DMS53 treated with DMSO at 0.1 percent for 48 hours (cell line): ENCODE measurements around the gene SRPK3.
"Not testable (repeated sequence)": the region's sequence is repeated elsewhere in the genome, so short reads cannot be mapped to it uniquely, and the experiment has no call there.

Experiments used
- DNase-seq: peaks from one replicate; lab custom pipeline; 2025; ENCODE audit not compliant: unreplicated experiment; lab: John Stamatoyannopoulos, UW

The SRPK3 gene

GRCh38 chrX:153803211-153804099, 22.6 kb downstream of the SRPK3 start:
- no peak for DNase-seq

GRCh38 chrX:153804100-153804595, 23.3 kb downstream of the SRPK3 start:
- DNase-seq: no peak

DNA sequence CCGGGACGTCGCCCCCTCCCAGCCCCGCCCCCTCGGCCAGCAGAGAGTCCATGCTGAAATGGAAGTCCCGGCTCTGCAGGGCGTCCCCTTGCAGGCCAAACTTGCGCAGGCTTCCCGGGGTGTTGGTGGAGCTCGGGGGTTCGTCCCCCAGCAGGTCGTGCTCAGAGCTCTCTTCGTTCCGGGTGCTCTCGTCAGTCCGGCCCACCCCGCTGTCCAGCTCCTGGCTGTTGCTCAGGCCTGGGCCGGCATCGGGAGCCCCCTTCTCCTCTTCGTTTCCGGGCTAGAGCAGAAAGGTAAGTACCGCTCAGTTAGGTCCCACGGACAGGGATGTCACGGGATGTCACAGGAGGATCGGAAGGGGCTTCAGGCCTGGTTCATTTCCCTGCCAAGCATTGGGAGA, 23.8 kb downstream of the SRPK3 start:
- DNase-seq: no peak

DNA sequence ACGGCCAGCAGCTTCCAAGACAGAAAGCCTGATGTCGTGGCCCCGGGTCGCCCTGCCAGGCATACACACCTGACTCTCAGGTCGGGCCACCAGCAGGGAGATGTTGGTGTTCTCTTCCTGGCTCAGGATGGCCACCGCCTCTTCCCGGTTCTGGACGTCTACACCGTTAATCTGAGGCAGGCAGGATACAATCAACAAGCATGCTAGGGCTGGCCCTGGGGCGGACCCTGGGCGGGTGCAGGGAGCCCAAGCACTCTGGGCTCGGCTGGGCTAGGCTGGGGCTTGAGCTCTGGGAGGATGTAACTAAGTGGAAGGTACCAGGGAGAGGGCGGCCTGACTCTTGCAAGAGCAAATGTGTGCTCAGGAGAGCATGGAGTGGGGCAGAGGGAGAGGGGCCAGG, 24.6 kb downstream of the SRPK3 start:
- DNase-seq: no peak

GRCh38 chrX:153806999-153807575, 26.2 kb downstream of the SRPK3 start:
- DNase-seq: no peak

GRCh38 chrX:153807976-153808375, 27.1 kb downstream of the SRPK3 start:
- no peak for DNase-seq

DNA sequence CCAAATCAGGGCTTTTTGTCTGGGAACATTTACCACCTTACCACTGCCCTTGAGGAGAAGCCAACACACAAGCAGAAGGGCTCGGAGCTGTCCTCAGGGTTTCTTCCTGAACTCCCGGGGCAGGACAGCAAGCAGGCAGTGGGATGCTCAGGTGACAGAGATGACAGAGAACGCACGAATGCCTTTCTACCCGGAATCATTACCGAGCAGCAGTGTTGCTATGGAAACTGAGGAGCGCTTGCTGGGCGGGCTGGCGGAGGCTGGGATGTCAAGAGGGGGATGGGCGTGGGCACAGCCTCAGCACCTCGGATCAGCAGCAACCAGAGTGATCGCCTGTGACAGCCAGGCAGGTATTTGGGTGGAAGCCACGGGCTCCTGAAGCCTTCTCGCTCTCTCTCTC, 31.4 kb downstream of the SRPK3 start:
- no peak for DNase-seq

DNA sequence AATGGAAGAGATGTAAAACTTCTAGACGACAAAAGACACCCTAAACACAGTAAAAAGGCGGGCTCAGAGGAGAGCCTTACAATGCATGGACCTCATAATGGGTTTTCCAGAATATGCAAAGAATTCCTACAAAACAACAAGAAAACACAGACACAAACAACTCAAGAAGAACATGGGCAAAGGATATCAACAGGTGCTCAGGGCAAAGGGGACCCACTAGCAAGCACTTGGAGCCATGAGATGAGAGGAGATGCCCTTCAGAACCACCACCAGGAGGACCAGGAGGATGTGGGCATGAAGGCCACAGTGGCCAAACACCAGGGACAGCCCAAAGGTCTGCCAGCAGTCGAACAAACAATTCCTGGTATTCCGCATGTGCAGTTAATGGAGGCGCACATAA, 32.3 kb downstream of the SRPK3 start:
- DNase-seq: no peak

- DNase-seq: no peak
These were observed 33.9 kb downstream of the SRPK3 start for GRCh38 chrX:153814591-153815315.

- DNase-seq: no peak
These were observed 36.2 kb downstream of the SRPK3 start for GRCh38 chrX:153816831-153817690.

DNA sequence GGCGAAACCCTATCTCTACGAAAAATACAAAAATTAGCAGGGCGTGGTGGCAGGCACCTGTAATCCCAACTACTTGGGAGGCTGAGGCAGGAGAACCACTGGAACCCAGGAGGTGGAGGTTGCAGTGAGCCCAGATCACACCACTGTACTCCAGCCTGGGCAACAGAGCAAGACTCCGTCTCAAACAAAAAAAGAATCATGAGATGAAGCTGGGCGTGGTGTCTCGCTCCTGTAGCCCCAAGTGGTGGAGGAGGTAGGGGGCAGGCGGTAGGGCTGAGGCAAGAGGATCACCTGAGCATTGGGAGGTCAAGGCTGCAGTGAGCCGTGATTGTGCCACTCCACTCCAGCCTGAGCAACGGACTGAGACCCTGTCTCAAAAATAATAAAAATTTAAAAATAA, 37.2 kb downstream of the SRPK3 start:
- DNase-seq: not testable (repeated sequence)

DNA sequence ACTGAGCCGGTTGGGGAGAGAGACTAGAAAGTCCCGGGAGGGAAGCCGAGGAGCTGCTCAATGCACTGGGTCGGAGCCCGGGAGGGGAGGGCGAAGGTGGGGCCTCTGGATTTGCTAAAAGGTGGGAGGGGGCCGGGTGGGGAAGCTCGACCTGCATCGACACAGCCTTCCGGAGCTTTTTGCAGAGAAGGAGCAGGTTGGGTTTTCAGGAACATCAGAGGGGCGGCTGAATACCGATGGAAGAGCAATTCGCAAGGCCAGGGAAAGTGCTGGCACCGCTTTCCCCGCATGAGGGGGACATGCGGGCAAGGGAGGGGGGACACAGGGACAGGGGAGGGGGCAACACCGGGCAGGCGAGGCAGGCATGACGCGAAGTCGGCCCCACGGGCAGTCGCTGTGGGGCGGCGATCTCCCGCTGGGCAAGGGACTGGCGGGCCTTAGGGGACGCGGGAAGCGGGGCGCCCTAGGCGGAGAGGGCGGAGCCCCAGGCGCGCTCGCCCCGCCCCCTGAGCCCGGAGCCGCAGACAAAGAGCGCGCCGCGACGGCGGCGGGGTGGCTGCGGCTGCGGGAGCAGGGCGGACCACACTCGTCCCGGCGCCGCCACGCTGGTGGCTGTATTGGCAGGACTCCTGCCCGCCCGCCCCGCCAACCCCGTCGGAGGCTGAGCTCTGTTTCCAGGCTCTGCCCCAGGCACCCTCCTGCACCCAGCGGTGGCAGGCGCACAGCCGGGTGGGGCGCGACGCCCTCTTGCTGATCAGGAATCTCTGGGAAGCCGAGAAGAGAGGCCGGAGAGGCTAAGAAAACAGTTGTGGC, 37.9 kb downstream of the SRPK3 start:
- DNase-seq: no peak

DNA sequence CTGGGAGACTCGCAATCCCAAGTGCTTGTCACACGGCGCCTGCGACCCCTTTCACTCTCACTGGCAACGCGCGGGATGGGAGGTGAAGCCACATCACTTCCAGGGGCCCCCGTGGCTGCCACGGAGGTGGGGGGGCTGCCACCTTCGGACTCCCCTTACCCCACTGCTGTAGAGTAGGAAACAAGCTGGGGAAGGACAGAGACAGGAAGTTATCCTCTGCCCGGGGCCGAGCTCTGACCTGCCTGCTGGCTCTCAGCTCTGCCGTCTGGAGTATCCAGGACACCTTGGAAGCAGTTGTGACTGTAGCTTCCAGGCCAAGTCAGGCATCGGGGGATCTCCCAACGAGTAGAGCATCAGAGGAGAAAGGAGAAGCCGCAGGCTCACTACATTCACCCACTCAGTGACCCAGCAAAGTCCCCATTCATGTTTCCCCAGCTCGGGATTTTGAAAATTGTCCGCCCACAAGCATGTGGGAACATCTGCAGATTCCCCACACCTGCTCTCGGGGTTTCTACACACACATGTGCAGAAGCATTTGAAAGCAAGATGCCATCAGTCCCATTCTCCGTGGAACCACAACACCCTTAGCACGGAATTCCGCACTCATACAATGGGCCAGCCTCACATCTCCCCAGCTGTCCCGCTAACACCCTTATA, 38.7 kb downstream of the SRPK3 start:
- no peak for DNase-seq

DNA sequence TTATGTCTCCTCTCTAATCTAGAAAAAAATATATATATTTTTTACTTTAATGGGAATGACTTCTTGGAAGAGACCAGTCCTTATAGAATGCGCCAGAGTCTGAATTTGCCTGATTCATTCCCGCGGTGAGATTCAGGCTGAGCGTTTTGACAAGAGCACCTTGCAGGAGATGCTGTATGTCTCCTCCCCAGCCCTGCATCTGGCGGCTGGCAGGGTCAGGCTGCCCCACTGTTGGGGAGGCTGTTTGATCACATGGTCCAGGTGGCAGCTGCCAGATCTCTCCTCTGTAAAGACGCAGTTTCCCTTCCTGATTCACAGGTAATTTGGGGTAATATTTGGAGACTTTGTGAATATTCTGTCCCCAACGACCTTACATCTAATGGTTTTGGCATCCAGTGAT, 39.8 kb downstream of the SRPK3 start:
- no peak for DNase-seq

- DNase-seq: no peak
These were observed 40.2 kb downstream of the SRPK3 start for GRCh38 chrX:153821066-153821465.

DNA sequence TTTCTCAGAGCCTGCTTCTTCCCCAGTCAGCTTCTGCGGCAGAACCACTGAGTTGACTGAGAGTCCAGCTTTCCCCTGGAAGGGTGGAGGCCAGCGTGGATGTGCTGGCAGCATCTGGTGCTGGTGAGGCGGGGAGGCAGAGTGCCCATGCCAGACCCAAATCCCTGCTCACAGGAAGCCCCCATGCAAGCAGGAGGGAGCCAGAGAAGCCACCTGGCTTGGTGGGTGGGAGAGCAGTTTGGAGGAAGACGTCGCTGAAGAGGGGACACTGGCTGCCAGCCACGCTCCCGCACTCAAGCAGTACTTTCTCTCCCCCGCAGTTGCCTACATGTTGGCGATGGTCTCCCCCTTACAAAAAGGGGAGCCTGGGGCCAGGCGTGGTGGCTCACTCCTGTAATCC, 43.5 kb downstream of the SRPK3 start:
- no peak for DNase-seq

DNA sequence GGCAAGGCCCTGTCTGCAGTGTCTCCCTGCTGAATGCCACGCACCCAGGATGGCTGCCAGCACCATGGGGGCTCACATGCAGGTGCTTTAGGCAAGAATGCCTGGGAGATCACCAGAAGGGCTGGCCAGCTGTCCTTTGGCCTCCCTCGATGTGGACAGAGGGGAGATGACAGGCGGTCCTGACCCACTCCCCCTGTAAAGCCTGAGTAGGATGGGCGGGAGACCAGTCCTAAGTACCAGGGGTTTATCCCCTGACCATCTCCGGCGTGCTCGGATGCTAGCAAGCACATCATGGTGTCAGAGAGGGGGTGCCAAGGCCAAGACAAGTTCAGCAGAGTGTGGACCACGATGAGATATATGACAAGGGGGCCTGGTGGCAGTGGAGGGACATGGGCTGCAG, 44.2 kb downstream of the SRPK3 start:
- DNase-seq: no peak

- no peak for DNase-seq
These were observed 46.2 kb downstream of the SRPK3 start for GRCh38 chrX:153827016-153827415.

DNA sequence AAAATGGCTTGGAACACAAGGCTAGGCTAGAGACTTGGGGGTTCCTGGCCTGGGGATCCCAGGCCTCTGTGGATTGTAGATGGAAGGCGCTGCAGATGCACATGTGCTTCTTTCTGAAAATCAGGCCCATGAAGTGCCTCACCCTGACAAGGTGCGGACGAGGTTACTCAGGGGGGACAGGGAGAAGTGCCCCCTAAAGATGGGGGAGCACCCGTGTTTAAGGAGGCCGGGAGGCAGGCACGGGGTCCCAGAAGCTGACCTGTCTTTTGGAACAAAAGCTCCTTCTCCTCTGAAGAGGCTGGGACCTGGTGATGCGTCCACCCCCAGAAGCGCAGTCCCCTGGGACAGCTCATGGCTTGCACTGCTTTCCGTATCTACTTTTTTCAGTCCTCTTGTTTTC, 47.1 kb downstream of the SRPK3 start:
- no peak for DNase-seq

GRCh38 chrX:153828308-153828707, 47.5 kb downstream of the SRPK3 start:
- no peak for DNase-seq
